SK-N-SH treated with all-trans-retinoic acid at 6 μM for 48 hours (cell line): Measurements from ENCODE around the gene GALNT6.

Experiments used
- ATAC-seq: fragments of 200-7000 bp; cut with Tn5 transposase; 3 replicates; pipeline ENCODE4 v1.9.1; 2020; ENCODE audit warnings: mild to moderate bottlenecking, moderate library complexity
- ARNTL ChIP-seq: fragments of 450-650 bp; formaldehyde crosslinking; IDR thresholded peaks from 2 replicates; pipeline ENCODE4 v1.5.0; 2020; ENCODE audit warnings: low read depth, mild to moderate bottlenecking, moderate library complexity, borderline replicate concordance
- CREB5 ChIP-seq: fragments of 250-450 bp; sonication (Bioruptor Pico); IDR thresholded peaks from 2 replicates; pipeline ENCODE4 v1.5.1; 2020; ENCODE audit warnings: low read depth, mild to moderate bottlenecking, moderate library complexity
- CSDC2 ChIP-seq: fragments of 250-450 bp; sonication (Bioruptor Pico); IDR thresholded peaks from 2 replicates; pipeline ENCODE4 v1.5.0; 2020; ENCODE audit warnings: mild to moderate bottlenecking, moderate library complexity
- CSRNP3 ChIP-seq: fragments of 250-450 bp; sonication (Bioruptor Pico); IDR thresholded peaks from 2 replicates; pipeline ENCODE4 v1.5.1; 2021; ENCODE audit warnings: mild to moderate bottlenecking, moderate library complexity
- ESRRG ChIP-seq: fragments of 250-450 bp; sonication (Bioruptor Pico); IDR thresholded peaks from 2 replicates; pipeline ENCODE4 v1.6.1; 2021; ENCODE audit warnings: mild to moderate bottlenecking
- GLIS3 ChIP-seq: fragments of 250-450 bp; sonication (Bioruptor Pico); IDR thresholded peaks from 2 replicates; pipeline ENCODE4 v1.5.0; 2020; ENCODE audit warnings: mild to moderate bottlenecking, moderate library complexity
- ISL1 ChIP-seq: fragments of 250-450 bp; sonication (Bioruptor Pico); IDR thresholded peaks from 2 replicates; pipeline ENCODE4 v2.1.2; 2022; ENCODE audit warnings: mild to moderate bottlenecking, moderate library complexity
- OSR1 ChIP-seq: fragments of 250-450 bp; sonication (Bioruptor Pico); IDR thresholded peaks from 2 replicates; pipeline ENCODE4 v1.8.0; 2022; ENCODE audit warnings: moderate library complexity, mild to moderate bottlenecking, inconsistent platforms
- PATZ1 ChIP-seq: fragments of 250-450 bp; sonication (Bioruptor Pico); IDR thresholded peaks from 2 replicates; pipeline ENCODE4 v1.8.0; 2020; ENCODE audit warnings: mild to moderate bottlenecking, moderate library complexity, borderline replicate concordance
- PPARA ChIP-seq: fragments of 250-450 bp; sonication (Bioruptor Pico); IDR thresholded peaks from 2 replicates; pipeline ENCODE4 v1.5.0; 2020; ENCODE audit warnings: mild to moderate bottlenecking, borderline replicate concordance
- RARB ChIP-seq: fragments of 250-450 bp; sonication (Bioruptor Pico); IDR thresholded peaks from 2 replicates; pipeline ENCODE4 v1.8.0; 2021; ENCODE audit warnings: mild to moderate bottlenecking, moderate library complexity
- SNAI2 ChIP-seq: fragments of 250-450 bp; sonication (Bioruptor Pico); IDR thresholded peaks from 2 replicates; pipeline ENCODE4 v1.5.0; 2020; ENCODE audit warnings: mild to moderate bottlenecking, moderate library complexity
- TCF4 ChIP-seq: fragments of 250-450 bp; sonication (Bioruptor Pico); IDR thresholded peaks from 2 replicates; pipeline ENCODE4 v1.8.0; 2021; ENCODE audit warnings: mild to moderate bottlenecking, moderate library complexity, borderline replicate concordance
- TOX ChIP-seq: fragments of 250-450 bp; sonication (Bioruptor Pico); IDR thresholded peaks from 2 replicates; pipeline ENCODE4 v1.8.0; 2021; ENCODE audit warnings: mild to moderate bottlenecking, moderate library complexity, borderline replicate concordance
- TSHZ2 ChIP-seq: fragments of 250-450 bp; sonication (Bioruptor Pico); IDR thresholded peaks from 2 replicates; pipeline ENCODE4 v1.5.0; 2020; ENCODE audit warnings: mild to moderate bottlenecking, moderate library complexity
- ZC3H10 ChIP-seq: fragments of 250-450 bp; sonication (Bioruptor Pico); IDR thresholded peaks from 2 replicates; pipeline ENCODE4 v1.5.1; 2021; ENCODE audit warnings: mild to moderate bottlenecking, moderate library complexity
- ZFP3 ChIP-seq: fragments of 250-450 bp; sonication (Bioruptor Pico); IDR thresholded peaks from 2 replicates; pipeline ENCODE4 v1.5.0; 2020; ENCODE audit warnings: mild to moderate bottlenecking, moderate library complexity
- ZFP30 ChIP-seq: fragments of 450-650 bp; formaldehyde crosslinking; IDR thresholded peaks from 2 replicates; pipeline ENCODE4 v1.5.0; 2022; ENCODE audit warnings: mild to moderate bottlenecking, moderate library complexity
- ZNF565 ChIP-seq: fragments of 450-650 bp; formaldehyde crosslinking; conservative IDR thresholded peaks from 2 replicates; pipeline ENCODE4 v1.5.0; 2020; ENCODE audit warnings: low read depth, mild to moderate bottlenecking, moderate library complexity
- ZNF70 ChIP-seq: fragments of 450-650 bp; formaldehyde crosslinking; IDR thresholded peaks from 2 replicates; pipeline ENCODE4 v1.5.0; 2020; ENCODE audit warnings: mild to moderate bottlenecking, moderate library complexity
- ZNF8 ChIP-seq: fragments of 450-650 bp; formaldehyde crosslinking; IDR thresholded peaks from 2 replicates; pipeline ENCODE4 v1.5.0; 2020; ENCODE audit warnings: mild to moderate bottlenecking, moderate library complexity

GALNT6 gene

GRCh38 chr12:51349026-51349425 is 42.2 kb downstream of the GALNT6 start (continued):
- no peak for TF ChIP-seq ARNTL (CRISPR knock-in tag)
- TF ChIP-seq RARB (CRISPR knock-in tag) = no peak
- no peak for TF ChIP-seq CSRNP3 (CRISPR knock-in tag)
- TF ChIP-seq ZNF8 (CRISPR knock-in tag) = no peak
- no peak for TF ChIP-seq ZC3H10 (CRISPR knock-in tag)
- TF ChIP-seq CSDC2 (CRISPR knock-in tag) = no peak
- TF ChIP-seq SNAI2 (CRISPR knock-in tag) = no peak
- no peak for TF ChIP-seq OSR1 (CRISPR knock-in tag)
- TF ChIP-seq ZFP30 (CRISPR knock-in tag) = no peak

- ATAC-seq = no peak
- TF ChIP-seq ARNTL (CRISPR knock-in tag) = no peak
- no peak for TF ChIP-seq PPARA (CRISPR knock-in tag)
- no peak for TF ChIP-seq ZC3H10 (CRISPR knock-in tag)
- TF ChIP-seq OSR1 (CRISPR knock-in tag) = no peak
- TF ChIP-seq SNAI2 (CRISPR knock-in tag) = no peak
- TF ChIP-seq CSRNP3 (CRISPR knock-in tag) = no peak
- TF ChIP-seq TSHZ2 (CRISPR knock-in tag) = no peak
- TF ChIP-seq ZNF565 = no peak
- no peak for TF ChIP-seq PATZ1 (CRISPR knock-in tag)
- TF ChIP-seq ZNF70 (CRISPR knock-in tag) = no peak
- TF ChIP-seq ZFP3 (CRISPR knock-in tag) = no peak
- no peak for TF ChIP-seq ESRRG (CRISPR knock-in tag)
- TF ChIP-seq ISL1 (CRISPR knock-in tag) = no peak
- no peak for TF ChIP-seq CSDC2 (CRISPR knock-in tag)
These were observed 43.1 kb downstream of the GALNT6 start for GRCh38 chr12:51348116-51348515.

- TF ChIP-seq ISL1 (CRISPR knock-in tag) = no peak
- no peak for TF ChIP-seq PPARA (CRISPR knock-in tag)
- no peak for TF ChIP-seq CREB5 (CRISPR knock-in tag)
- TF ChIP-seq TCF4 (CRISPR knock-in tag) = no peak
- ATAC-seq = peak; percentile 45
These were observed 44.6 kb downstream of the GALNT6 start, which contains the start of gene CELA1 for GRCh38 chr12:51346581-51346980. Gene CELA1, minus strand, starts transcription at chr12:51346679. Its CDS starts 41 bp downstream, at chr12:51346638.

- ATAC-seq = peak; percentile 9; the same call in 1 of the 3 replicates
- TF ChIP-seq SNAI2 (CRISPR knock-in tag) (no peak), CSDC2 (CRISPR knock-in tag) (no peak), TOX (CRISPR knock-in tag) (no peak), RARB (CRISPR knock-in tag) (no peak), PPARA (CRISPR knock-in tag) (no peak), GLIS3 (CRISPR knock-in tag) (no peak), ARNTL (CRISPR knock-in tag) (no peak), TSHZ2 (CRISPR knock-in tag) (no peak), PATZ1 (CRISPR knock-in tag) (no peak), TCF4 (CRISPR knock-in tag) (no peak), ZNF565 (no peak)
These were observed 45.5 kb downstream of the GALNT6 start for GRCh38 chr12:51345681-51346080.
